Thyroid gland (tissue), 4 donors: ENCODE measurements around the gene FGGY. TPM values are rescaled to one million over a fixed set of nuclear protein-coding genes. Genes with fewer than 3 reads are reported as not detected.
"Not testable (repeated sequence)": the region's sequence is repeated elsewhere in the genome, so short reads cannot be mapped to it uniquely, and the experiment has no call there.

Experiments used
- DNase-seq, 2 donors: peaks; one replicate each; pipeline ENCODE4 v3.0.0-alpha.2; 2019
- H3K27ac ChIP-seq, 3 donors: fragments of 200-600 bp; sonication (generic); 1 replicate in 2 of 3; 2 replicates in 1 of 3; pipeline ENCODE4 v1.5.1; 2016 to 2019; ENCODE audit warnings: mild to moderate bottlenecking in 1 of 3, moderate library complexity in 1 of 3
- H3K27me3 ChIP-seq: fragments of 200-600 bp; sonication (generic); one replicate; pipeline ENCODE4 v1.5.1; 2019
- H3K36me3 ChIP-seq, 2 donors: fragments of 200-600 bp; sonication (generic); one replicate each; pipeline ENCODE4 v1.5.1; 2016 to 2019
- H3K4me1 ChIP-seq, 2 donors: fragments of 200-600 bp; sonication (generic); one replicate each; pipeline ENCODE4 v1.5.1; 2017 to 2019
- H3K4me3 ChIP-seq, 3 donors: fragments of 200-600 bp; sonication (generic); replicated peaks in 1 of 3; 1 replicate in 2 of 3; 2 replicates in 1 of 3; pipeline ENCODE4 v1.5.1; 2016; ENCODE audit warnings: mild to moderate bottlenecking in 1 of 3
- H3K9me3 ChIP-seq: fragments of 200-600 bp; sonication (generic); one replicate; pipeline ENCODE4 v1.5.1; 2017
- CTCF ChIP-seq, 6 experiments: fragments of 200-600 bp in 3 of 6; fragments of 450-650 bp in 3 of 6; sonication (generic) in 3 of 6; IDR thresholded peaks; one replicate each; pipeline ENCODE4 v1.5.1; 2016 to 2019; ENCODE audit warnings: antibody characterized with exemption in 6 of 6, mild to moderate bottlenecking in 2 of 6, inconsistent platforms in 1 of 6, moderate library complexity in 1 of 6
- POLR2A ChIP-seq, 2 donors: fragments of 450-650 bp; IDR thresholded peaks; one replicate each; pipeline ENCODE4 v1.6.1; 2017; ENCODE audit warnings: antibody characterized with exemption in 2 of 2, mild to moderate bottlenecking in 2 of 2, moderate library complexity in 1 of 2
- WGBS, 2 donors: methylation state at CpG; one replicate each; pipeline ENCODE4 v1.1.5; 2017; 5-methylcytosine and 5-hydroxymethylcytosine counted together
- intact Hi-C: fragments of 100-400 bp; cut with DNase I; formaldehyde crosslinking; loops from one replicate; pipeline ENCODE4 v1.15.1; 2023
- total RNA-seq, 4 donors: library from RNA; depleted of rRNA; stranded (reverse); fragments of >200 nt; gene quantifications; one replicate each; pipeline ENCODE4 v1.2.3, GENCODE V29; 2016

FGGY gene
- total RNA-seq, 4 donors from 2014 or later, result 24.6 to 46.1 (median 36.4) TPM

DNA sequence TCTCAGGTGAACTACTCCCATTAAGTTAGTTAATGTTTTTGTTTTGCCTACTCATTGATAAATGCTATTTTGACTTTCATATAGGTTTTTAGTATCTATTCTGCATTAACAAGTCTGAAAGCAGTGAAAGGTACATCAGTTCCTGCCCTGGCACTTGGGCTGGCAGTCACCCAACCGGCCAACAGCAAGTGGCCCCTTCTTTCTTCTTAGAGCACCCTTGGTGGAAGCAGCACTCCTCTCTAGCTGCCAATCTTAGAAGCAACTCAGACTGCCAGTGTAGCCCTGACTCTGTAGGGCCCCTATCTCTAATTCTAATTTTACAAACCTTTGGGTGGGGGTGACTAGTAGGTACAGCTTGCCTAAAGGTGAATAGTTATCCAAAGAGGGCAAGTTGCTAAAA lies 155.7 kb downstream of the FGGY start:
- Histone ChIP-seq H3K27ac (no peak overlapping the region), H3K9me3 (no peaks in the 10 kb centered on the region), H3K27me3 (no peaks in the 10 kb centered on the region), H3K4me3 (no peak overlapping the region), H3K36me3 (no peaks in the 10 kb centered on the region), H3K4me1 (peaks cover 4 to 12% of the 10 kb centered on the region in 2 donors)
- DNase-seq, result peak; percentile 85 to 91
- TF ChIP-seq POLR2A (IDR thresholded peaks at IDR 0.05) (no peak), CTCF (IDR thresholded peaks at IDR 0.05) (no peak)
- WGBS, 2 donors, result 31 to 40% methylated on average over 1 of the region's 1 CpG
- intact Hi-C loops, result no loop called here

- intact Hi-C loops, result no loop called here
- H3K4me3 ChIP-seq, result no peak overlapping the region
- TF ChIP-seq POLR2A (IDR thresholded peaks at IDR 0.05) (no peak), CTCF (IDR thresholded peaks at IDR 0.05) (no peak)
- 81 to 88% methylated on average over 2 of the region's 2 CpGs for WGBS, 2 donors
- no peak overlapping the region for H3K27ac ChIP-seq
- no peaks in the 10 kb centered on the region for H3K36me3 ChIP-seq
- H3K27me3 ChIP-seq, result no peaks in the 10 kb centered on the region
- no peak for DNase-seq
- H3K4me1 ChIP-seq, result peaks cover under 1 to 9% of the 10 kb centered on the region in 2 donors
- no peaks in the 10 kb centered on the region for H3K9me3 ChIP-seq
Observed at GRCh38 chr1:59453297-59453968, 156.5 kb downstream of the FGGY start.

- H3K9me3 ChIP-seq, result no peaks in the 10 kb centered on the region
- no peak overlapping the region for H3K4me3 ChIP-seq
- intact Hi-C loops, result no loop called here
- peaks cover 0 to 8% of the 10 kb centered on the region in 2 donors for H3K4me1 ChIP-seq
- TF ChIP-seq CTCF (IDR thresholded peaks at IDR 0.05) (no peak), POLR2A (IDR thresholded peaks at IDR 0.05) (no peak)
- H3K27me3 ChIP-seq, result no peaks in the 10 kb centered on the region
- H3K27ac ChIP-seq, result no peak overlapping the region
- no peaks in the 10 kb centered on the region for H3K36me3 ChIP-seq
- no peak for DNase-seq
- 99 to 100% methylated on average over 2 of the region's 2 CpGs for WGBS, 2 donors
Observed at GRCh38 chr1:59455206-59455605, 158.3 kb downstream of the FGGY start.

GRCh38 chr1:59457786-59458185 lies 160.9 kb downstream of the FGGY start:
- TF ChIP-seq CTCF (IDR thresholded peaks at IDR 0.05) (no peak), POLR2A (IDR thresholded peaks at IDR 0.05) (no peak)
- H3K4me3 ChIP-seq, result no peak overlapping the region
- no peaks in the 10 kb centered on the region for H3K36me3 ChIP-seq
- H3K27ac ChIP-seq, result no peak overlapping the region
- H3K9me3 ChIP-seq, result no peaks in the 10 kb centered on the region
- DNase-seq, result no peak
- peaks cover 0 to 4% of the 10 kb centered on the region in 2 donors for H3K4me1 ChIP-seq
- 92 to 93% methylated on average over 2 of the region's 2 CpGs for WGBS, 2 donors
- intact Hi-C loops, result no loop called here
- no peaks in the 10 kb centered on the region for H3K27me3 ChIP-seq

DNA sequence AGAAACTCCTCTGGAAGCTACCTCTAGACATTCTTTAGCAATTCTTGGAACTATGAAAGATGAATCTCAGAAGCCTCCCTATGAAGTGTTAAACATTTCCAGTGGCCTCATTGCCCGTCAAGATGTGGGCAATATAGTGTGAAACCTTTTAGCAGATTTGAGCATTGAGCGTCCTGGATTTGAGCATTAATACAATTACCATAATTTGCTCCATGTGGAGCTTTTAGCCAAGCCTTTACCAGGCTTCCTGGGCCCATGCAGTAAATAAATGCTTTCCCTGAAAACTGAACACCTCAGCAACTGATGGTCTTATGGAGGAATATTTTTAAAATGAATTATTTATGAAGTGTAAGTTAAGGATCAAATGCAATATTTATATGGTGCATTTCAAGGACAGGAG lies 162.0 kb downstream of the FGGY start:
- Histone ChIP-seq H3K27ac (no peak overlapping the region), H3K9me3 (no peaks in the 10 kb centered on the region), H3K4me1 (no peaks in the 10 kb centered on the region), H3K36me3 (no peaks in the 10 kb centered on the region), H3K27me3 (no peaks in the 10 kb centered on the region), H3K4me3 (no peak overlapping the region)
- TF ChIP-seq POLR2A (IDR thresholded peaks at IDR 0.05) (no peak), CTCF (IDR thresholded peaks at IDR 0.05) (no peak)
- WGBS, 2 donors, result 85 to 89% methylated on average over 2 of the region's 2 CpGs
- intact Hi-C loops, result no loop called here
- DNase-seq, result no peak

GRCh38 chr1:59462942-59463341 lies 166.0 kb downstream of the FGGY start:
- H3K36me3 ChIP-seq, DNase-seq, H3K4me3 ChIP-seq, H3K9me3 ChIP-seq, intact Hi-C loops, H3K27ac ChIP-seq, H3K27me3 ChIP-seq, H3K4me1 ChIP-seq: not testable (repeated sequence)
- WGBS, 2 donors, result 95 to 97% methylated on average over 2 of the region's 2 CpGs

- H3K36me3 ChIP-seq, intact Hi-C loops, H3K27ac ChIP-seq, H3K4me1 ChIP-seq, DNase-seq, H3K4me3 ChIP-seq, H3K27me3 ChIP-seq, H3K9me3 ChIP-seq: not testable (repeated sequence)
Observed at GRCh38 chr1:59465478-59465877, 168.6 kb downstream of the FGGY start.
